ENCODE measurements around the gene LAGE3. TPM values are rescaled to one million over a fixed set of nuclear protein-coding genes. Genes with fewer than 3 reads are reported as not detected.

The LAGE3 gene
- total and polyA plus RNA-seq, 2 of the 13 experiments (the other 11 are each of a cell fraction or from before 2014, with no cell fraction given): 7.6 to 12.7 TPM

GRCh38 chrX:154431341-154431740 is 47.7 kb downstream of the LAGE3 start:
- no peak for ATAC-seq
- no peak for FAIRE-seq
- no TSS peak for BruUV-seq (replicated peaks)
- H2AFZ ChIP-seq (ENCODE audit: low read length): no peak overlapping the region
- H4K20me1 ChIP-seq (ENCODE audit: insufficient read depth, low read length): no peaks in the 10 kb centered on the region
- H3K36me3 ChIP-seq (replicated peaks in 1 of 2; ENCODE audit: control insufficient read depth in 1 of 2, insufficient read depth in 2 of 2, low read length in 2 of 2): no peaks in the 10 kb centered on the region; a peak in 3 of 5 replicates
- in situ Hi-C loops (cut with HindIII; ENCODE audit: extremely low pct_ligation_motif_present, low pct_unique_long_range_greater_than_20kb) (no loop called here), intact Hi-C loops (cut with micrococcal nuclease; ENCODE audit: unreplicated experiment) (no loop called here)
- no peak overlapping the region for H3K4me3 ChIP-seq (replicated peaks in 1 of 3; ENCODE audit: insufficient read depth in 1 of 3, low read depth in 2 of 3, low read length in 3 of 3)
- DNase-seq (ENCODE audit: low spot score): no peak
- 100% methylated on average over 2 of the region's 5 CpGs for WGBS (ENCODE audit: low lambda C conversion rate)
- no peaks in the 10 kb centered on the region for H3K9me3 ChIP-seq (ENCODE audit: low read length)
- H3K4me1 ChIP-seq (ENCODE audit: insufficient read depth, low read length): peaks cover 33% of the 10 kb centered on the region
- no peak overlapping the region for H3K9ac ChIP-seq (ENCODE audit: insufficient read depth, low read depth, low read length)
- peaks cover 15% of the 10 kb centered on the region for H3K79me2 ChIP-seq (ENCODE audit: insufficient read depth, low read length)
- TF ChIP-seq, protein P1, sequence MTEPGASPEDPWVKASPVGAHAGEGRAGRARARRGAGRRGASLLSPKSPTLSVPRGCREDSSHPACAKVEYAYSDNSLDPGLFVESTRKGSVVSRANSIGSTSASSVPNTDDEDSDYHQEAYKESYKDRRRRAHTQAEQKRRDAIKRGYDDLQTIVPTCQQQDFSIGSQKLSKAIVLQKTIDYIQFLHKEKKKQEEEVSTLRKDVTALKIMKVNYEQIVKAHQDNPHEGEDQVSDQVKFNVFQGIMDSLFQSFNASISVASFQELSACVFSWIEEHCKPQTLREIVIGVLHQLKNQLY (CRISPR knock-in tag; IDR thresholded peaks at IDR 0.05): no peak
- TF ChIP-seq JARID2 (CRISPR knock-in tag; IDR thresholded peaks at IDR 0.05; ENCODE audit: insufficient replicate concordance) (no peak), SKIL (CRISPR knock-in tag; IDR thresholded peaks at IDR 0.05; ENCODE audit: borderline replicate concordance) (no peak), ZNF160 (CRISPR knock-in tag; IDR thresholded peaks at IDR 0.05) (no peak), ZNF879 (CRISPR knock-in tag; IDR thresholded peaks at IDR 0.05) (no peak), ZNF878 (CRISPR knock-in tag; IDR thresholded peaks at IDR 0.05) (no peak), KDM3A (CRISPR knock-in tag; IDR thresholded peaks at IDR 0.05; ENCODE audit: low read depth) (no peak), ZNF567 (CRISPR knock-in tag; IDR thresholded peaks at IDR 0.05; ENCODE audit: borderline replicate concordance) (no peak), ZNF235 (CRISPR knock-in tag; IDR thresholded peaks at IDR 0.05; ENCODE audit: borderline replicate concordance) (no peak), RARA (CRISPR knock-in tag; IDR thresholded peaks at IDR 0.05) (no peak), FOXK2 (IDR thresholded peaks at IDR 0.05) (no peak), NR3C1 (CRISPR knock-in tag; IDR thresholded peaks at IDR 0.05) (no peak), HMG20A (CRISPR knock-in tag; IDR thresholded peaks at IDR 0.05; ENCODE audit: borderline replicate concordance) (no peak), ZMAT3 (CRISPR knock-in tag; conservative IDR thresholded peaks at IDR 0.05) (no peak), ZSCAN25 (CRISPR knock-in tag; IDR thresholded peaks at IDR 0.05) (no peak), SP1 (IDR thresholded peaks at IDR 0.05) (no peak), SP1 (CRISPR knock-in tag; IDR thresholded peaks at IDR 0.05) (no peak), MBD4 (IDR thresholded peaks at IDR 0.05; ENCODE audit: borderline replicate concordance, low read length) (no peak)
- TF ChIP-seq, protein P2, sequence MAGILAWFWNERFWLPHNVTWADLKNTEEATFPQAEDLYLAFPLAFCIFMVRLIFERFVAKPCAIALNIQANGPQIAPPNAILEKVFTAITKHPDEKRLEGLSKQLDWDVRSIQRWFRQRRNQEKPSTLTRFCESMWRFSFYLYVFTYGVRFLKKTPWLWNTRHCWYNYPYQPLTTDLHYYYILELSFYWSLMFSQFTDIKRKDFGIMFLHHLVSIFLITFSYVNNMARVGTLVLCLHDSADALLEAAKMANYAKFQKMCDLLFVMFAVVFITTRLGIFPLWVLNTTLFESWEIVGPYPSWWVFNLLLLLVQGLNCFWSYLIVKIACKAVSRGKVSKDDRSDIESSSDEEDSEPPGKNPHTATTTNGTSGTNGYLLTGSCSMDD (CRISPR knock-in tag; IDR thresholded peaks at IDR 0.05): no peak
- ChIA-PET POLR2A (interaction anchor here (1.3 kb wide), 1 partner anchor 20 kb away, joined by 3 read pairs; the partner anchor contains the start of gene TAFAZZIN), CTCF (ENCODE audit: low intra/inter-chr PET ratio, low total read pairs) (no interaction called here)
- no peak overlapping the region for H3K4me2 ChIP-seq (ENCODE audit: low read depth, low read length)
- H3K27me3 ChIP-seq (ENCODE audit: control insufficient read depth in 1 of 2, insufficient read depth in 2 of 2, low read length in 2 of 2): no peaks in the 10 kb centered on the region
- no peak overlapping the region for H3K27ac ChIP-seq (ENCODE audit: extremely low read length, insufficient read depth, low read length)
